GM12892 (cell line): ENCODE results near the gene CD81.

ENCODE experiments used
- POLR2A ChIP-seq: IDR thresholded peaks from 2 replicates; pipeline ENCODE4 v1.6.1; 2011; ENCODE audit warnings: low read depth, low read length, control low read depth
- POLR2AphosphoS5 ChIP-seq: IDR thresholded peaks from 2 replicates; pipeline ENCODE4 v1.6.1; 2011; ENCODE audit warnings: low read depth, low read length, control low read depth
- TAF1 ChIP-seq: IDR thresholded peaks from 2 replicates; pipeline ENCODE4 v1.6.1; 2011; ENCODE audit warnings: low read depth, mild to moderate bottlenecking, control low read depth, low read length, borderline replicate concordance

GRCh38 chr11:2368178-2368850 is 8.8 kb upstream of the CD81 start:
- TF ChIP-seq TAF1: no peak
- no peak for TF ChIP-seq POLR2A
- TF ChIP-seq POLR2AphosphoS5: no peak
